Ecto neural progenitor cell (in vitro differentiated cells): ENCODE measurements around the gene AATK.
"Not testable (repeated sequence)": the region's sequence is repeated elsewhere in the genome, so short reads cannot be mapped to it uniquely, and the experiment has no call there.

Experiments used
- DNase-seq: peaks from one replicate; pipeline ENCODE4 v3.0.0-alpha.2; 2018; ENCODE audit warnings: low spot score

AATK gene

DNA sequence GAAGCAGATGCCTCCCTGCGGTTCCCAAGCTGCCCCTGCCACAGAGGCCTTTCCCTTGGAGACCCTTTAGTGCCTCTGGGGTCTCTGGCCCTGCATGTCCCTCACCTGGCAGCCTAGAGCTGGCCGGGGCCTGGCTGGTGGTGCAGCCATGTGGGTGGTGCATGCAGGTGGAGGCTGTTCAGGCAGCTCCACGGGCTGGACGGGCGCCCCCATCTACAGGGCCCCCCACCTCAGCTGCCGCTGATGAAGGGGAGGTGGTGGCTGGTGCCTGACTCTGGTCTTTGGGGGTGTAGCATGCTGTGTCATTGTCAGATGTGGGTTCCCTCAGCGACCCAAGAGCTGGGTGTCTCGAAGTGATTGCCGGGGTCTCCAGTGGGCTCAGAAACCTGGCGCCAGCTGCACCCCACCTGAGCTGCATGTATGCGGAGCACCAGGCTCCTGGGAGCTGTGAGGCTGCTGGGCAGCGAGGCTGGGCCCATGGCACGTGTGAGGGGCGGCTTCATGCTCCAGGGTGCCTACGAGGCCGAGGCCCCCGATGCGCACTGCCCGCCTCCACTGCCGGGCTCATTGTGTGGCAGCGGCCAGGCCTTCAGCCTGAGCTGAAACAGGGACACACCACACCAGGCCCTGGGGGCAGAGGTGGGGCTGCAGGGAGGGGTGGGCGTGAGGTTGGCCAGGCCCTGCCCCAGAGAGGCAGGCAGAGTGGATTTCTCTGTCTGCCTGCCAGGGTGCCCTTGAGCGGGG, 74.1 kb downstream of the AATK start:
- DNase-seq = no peak

DNA sequence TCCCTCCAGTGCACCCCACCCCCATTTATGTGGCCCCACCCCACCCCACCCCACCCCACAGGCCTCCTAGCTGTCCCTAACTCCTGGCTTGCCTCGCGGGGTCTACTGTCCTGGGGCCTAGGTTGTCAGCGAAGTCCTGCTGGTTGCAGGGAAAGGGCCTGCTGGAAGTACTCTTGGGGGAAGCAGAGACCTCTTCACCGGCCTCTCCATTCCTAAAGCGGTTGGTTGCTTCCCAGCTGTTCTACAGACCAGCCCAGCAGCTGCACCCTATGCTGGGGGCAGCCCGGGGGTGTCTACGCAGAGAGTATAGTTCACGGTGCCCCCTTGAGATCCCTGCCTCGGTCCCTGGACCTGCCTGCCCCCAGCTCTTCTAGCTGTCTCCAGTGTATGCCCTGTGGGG, 74.9 kb downstream of the AATK start:
- no peak for DNase-seq

DNA sequence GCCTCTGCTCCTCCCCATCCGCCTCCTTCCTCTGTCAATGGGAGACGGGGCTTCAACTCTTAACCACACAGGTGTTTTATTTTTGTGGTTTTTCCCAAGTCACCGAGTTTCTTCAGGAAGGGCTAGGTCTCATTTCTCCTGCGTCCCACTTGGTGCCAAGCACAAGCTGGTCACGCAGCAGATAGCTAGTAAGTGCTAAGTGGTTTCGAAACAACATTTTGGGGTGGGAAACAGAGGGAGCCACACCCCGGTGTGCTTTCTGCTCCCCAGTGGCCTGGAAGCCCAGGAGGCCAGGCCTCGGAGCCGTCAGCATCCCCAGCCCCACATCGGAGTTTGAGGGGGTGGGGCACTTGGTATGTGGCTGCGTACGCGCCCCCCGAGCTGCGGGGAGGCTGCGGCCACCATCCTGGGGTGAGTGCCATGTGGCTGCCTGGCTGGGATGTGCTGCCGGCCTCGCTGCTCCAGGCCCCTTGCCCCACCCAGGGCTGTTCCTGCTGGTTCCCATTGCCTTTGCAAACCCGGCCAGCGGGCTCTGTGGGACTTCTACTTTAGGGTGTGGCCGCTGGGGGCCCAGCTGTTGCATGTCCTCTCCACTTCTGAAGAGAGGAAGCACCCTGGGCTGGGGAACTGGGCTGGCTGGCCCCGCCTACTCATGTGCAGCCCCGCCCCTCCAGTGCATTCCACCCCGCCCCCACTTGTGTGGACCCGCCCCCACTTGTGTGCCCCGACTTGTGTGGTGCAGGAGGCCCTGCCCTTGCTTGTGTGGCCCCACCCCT, 75.5 kb downstream of the AATK start:
- DNase-seq = peak; percentile 80

DNA sequence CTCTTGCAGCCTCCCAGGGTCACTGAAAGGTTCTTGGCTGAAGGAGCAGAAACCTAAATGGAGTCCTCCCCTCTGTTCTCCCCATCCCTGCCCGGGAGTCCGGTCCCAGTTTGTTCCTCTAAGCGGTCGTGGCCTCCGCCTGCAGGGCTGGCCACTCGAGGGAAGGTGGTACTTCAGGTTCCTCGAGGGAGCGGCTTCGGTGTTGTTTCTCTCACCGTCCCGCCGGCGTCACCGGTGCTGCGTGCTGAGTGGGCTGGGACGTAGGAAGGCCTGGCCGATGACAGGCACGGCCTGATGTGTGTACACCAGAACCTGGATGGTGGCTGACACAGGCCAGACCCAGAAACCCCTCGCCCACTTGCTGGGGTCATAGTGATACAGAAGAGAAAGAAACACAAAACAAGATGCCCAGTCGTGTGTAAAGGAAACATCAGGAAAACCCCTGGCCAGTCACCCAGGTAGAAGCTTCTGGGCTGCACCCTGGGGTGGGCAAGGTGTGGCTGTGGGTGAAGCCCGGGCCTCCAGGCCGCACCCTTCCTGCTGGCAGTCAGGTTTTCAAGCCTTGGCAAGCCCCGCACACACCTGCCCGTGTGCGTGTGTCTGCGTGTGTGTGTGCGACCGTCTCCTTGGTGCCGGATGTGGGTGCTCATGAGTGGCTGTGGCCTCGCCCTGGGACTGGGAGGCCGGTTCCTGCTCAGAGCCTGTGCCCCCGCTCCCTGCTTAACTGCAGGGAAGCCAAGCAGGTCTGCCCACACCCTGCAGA, 79.1 kb downstream of the AATK start:
- no peak for DNase-seq

DNA sequence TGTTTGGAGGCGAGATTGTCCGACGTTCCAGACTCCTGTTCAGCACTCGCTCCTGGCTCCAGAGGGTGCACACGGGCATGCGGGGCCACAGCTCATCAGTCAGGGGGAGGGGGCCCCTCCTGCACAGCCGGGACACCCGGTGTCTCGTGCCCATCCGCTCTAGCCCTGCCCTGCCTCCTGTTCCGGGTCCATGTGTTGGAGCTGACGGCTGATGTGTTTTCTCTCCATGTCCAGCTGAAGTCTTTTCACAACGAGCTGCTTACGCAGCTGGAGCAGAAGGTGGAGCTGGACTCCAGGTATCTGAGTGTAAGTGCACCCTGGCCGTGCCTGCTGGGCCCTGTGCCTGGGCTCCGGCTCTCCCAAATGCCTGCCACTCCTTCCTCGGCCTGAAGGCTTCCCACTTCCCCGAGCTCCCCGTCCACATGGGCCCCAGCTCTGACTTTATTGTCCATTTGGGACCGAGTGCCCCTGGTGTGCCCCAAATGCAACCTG, 80.6 kb downstream of the AATK start:
- no peak for DNase-seq

DNA sequence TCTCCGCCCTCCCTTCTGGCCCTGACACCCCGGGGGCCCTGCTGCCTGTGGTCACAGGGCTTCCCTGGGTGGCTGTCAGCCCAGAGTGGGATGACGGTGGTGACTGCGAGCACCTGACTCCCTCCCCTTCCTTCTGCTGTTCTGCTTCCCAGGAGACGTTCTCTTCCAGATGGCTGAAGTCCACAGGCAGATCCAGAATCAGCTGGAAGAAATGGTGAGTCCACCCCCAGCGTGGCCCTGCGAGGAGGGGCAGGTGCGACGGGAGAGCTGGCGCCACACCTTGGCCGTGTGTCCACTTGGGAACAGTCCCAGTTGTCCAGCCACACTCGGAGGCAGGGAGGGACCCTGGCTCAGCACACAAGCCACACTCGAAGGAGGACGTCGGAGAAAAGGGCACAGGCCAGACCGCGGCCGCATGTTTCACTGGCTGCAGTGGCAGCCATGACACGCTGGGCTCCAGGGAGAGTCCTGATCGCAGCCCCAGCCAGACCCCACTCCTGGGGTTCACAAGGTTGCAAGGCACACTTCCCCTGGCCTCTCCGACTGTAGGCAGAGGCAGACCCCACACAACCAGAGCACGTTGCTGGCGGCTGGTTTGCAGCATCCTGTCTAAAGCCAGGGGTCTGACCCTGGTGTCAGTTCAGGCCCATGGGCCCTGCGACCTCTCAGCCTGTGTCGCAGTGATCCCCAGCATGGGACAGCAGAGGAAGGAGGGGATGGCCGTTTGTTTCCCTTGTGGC, 81.2 kb downstream of the AATK start:
- DNase-seq = no peak

DNA sequence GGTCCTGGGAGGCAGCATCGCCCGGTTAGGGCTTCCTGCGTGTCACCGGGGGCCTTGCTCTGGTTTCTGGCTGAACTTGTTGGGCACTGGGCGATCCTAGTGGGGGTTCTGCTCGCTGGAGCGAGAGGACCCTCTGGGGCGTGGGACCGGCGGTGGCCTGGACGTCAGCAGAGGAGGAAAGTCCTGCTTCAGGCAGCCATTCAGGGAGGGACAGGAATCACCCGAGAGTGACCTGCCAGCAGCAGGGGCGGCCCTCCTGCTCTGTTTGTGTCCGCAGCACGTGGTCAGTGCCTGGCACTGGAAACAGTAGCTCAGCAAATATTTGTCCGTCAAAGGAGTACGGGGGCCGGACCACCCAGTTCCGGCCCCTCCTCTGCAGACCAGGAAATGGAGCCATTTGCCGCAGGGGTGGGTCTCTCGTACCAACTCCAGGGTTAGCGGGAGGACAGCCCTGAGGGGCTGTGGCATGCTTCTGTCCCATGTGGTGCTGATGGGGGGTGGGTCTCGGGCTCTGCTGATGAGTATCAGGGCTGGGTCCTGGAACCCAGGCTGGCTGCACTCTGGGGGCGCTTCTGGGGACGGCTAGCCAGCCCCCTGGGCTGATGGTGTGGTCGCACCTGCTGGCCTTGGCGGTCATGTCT, 82.8 kb downstream of the AATK start:
- no peak for DNase-seq

DNA sequence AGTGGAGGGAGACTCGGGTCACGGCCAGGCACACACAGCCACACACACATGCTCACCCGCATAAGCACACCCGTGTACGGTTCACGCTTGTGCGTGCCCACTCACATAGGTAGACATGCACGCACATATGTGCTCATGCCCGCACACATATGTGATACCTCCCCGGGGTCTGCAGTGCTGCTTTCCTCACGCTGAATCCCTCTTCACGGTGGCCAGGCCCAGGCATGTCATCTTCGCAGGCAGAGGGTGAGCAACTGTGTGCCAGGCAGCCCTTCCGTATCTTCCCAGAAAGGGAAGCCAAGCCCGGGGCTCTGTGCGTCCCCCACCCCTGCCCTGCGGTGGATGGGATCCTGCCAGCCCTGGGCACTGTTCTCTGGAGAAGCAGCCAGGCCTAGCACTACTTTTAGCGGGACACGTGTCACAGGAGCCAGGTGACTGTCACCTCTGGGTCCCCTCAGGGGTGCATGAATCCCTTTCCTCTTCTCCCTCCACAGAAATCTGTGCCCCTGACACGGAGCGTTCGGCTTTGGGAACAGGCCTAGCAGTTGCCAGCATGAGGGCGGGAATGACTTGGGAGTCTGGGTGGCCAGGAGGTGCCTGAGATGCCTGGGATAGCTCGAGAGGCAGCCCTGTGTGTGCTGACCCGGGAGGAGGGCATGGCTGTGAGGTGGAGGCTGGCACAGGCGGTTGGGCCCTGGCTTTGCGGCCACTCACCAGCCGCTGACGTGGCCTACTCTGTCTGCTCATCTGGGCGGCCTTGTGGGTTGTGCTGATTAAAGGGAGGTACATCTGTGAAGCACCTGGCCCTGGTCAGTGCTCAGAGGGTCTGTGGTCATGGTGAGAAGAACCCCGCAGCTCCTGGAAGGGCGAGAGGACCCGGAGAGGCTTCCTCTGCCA, 83.6 kb downstream of the AATK start:
- DNase-seq = no peak

DNA sequence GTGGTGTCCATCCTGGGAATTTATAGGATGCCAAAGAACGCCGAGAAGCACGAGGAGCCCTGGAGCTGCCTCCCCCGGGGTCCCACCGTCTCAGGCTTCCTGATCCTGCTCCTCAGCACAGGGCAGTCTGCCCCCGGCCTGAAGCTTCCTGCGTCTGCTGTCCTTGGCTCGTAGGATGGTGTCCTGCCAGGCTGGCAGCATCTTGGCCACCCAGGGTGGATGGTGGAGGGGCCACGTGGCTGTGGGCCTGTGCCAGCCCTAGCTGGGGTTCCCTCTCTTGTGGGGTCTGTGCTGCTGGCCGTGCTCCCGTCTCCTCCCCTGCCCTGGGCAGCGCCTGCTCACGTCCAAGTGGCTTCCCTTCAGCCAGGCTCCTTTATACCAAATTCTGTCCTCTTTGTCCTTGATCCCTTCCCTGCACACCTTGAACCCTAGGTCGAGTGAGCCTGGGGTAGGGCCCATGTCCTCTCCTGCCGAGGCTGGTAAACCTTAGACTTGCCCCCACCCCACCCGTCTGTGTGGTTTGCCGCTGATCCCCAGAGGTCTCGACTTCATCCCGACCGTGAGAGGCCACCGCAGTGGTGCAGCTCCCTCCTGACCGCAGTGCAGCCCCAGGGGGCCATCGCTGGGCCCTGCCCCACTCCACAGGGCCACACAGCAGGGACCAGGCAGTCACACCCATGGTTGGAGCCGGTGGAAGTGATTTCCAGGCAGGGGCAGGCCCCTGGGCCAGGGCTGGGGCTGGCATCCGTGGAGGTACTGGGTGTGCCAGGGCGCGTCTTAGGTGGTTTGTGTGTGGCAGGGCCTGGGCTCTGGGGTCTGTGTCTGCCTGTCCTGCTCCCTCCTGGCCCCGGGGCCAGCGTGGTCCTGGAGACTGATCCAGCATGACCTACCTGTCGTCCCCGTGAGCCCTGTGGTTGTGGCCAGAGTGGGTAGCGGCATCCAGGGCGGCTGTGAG, 84.5 kb downstream of the AATK start:
- DNase-seq = no peak

DNA sequence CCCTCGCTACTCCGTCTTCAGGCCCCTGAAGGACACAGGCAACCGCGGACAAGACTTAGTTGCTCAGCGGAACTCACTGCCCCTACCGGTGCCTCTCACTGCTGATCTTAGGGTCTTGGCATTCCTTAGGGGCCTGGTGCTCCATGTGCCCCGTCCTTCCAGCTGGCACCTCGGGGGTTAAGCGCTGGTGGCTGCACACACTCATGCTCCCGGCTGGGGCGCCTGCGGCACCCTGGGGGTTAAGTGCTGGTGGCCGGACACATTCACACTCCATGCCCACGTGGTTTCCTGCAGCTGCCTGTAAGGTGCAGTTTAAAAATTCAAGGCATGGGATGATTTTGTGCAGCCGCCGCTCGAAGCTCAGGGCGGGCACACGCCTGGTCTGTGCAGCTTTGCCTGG, 86.0 kb downstream of the AATK start:
- DNase-seq = no peak

DNA sequence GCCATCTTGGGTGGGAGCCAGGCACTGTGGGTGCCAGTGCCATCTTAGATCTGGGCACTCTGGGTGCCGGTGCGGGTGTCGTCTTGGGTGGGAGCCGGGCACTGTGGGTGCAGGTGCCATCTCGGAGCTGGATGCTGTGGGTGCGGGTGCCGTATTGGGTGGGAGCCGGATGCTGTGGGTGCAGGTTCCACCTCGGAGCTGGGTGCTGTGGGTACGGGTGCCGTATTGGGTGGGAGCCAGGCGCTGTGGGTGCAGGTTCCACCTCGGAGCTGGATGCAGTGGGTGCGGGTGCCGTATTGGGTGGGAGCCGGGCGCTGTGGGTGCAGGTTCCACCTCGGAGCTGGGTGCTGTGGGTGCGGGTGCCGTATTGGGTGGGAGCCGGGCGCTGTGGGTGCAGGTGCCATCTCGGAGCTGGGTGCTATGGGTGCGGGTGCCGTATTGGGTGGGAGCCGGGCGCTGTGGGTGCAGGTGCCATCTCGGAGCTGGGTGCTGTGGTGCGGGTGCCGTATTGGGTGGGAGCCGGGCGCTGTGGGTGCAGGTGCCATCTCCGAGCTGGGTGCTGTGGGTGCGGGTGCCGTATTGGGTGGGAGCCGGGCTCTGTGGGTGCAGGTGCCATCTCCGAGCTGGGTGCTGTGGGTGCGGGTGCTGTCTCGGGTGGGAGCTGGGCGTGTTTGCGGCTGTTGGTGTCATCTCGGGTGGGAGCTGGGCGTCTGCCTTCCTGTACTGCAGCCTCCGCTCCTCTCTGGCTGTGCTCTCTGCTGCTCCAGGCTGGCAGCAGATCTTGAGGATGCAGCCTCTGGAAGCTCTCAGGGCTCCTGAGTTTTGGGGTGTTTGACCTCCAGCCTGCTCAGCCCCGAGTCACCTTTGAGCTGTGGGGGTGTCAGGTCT, 87.8 kb downstream of the AATK start:
- not testable (repeated sequence) for DNase-seq

DNA sequence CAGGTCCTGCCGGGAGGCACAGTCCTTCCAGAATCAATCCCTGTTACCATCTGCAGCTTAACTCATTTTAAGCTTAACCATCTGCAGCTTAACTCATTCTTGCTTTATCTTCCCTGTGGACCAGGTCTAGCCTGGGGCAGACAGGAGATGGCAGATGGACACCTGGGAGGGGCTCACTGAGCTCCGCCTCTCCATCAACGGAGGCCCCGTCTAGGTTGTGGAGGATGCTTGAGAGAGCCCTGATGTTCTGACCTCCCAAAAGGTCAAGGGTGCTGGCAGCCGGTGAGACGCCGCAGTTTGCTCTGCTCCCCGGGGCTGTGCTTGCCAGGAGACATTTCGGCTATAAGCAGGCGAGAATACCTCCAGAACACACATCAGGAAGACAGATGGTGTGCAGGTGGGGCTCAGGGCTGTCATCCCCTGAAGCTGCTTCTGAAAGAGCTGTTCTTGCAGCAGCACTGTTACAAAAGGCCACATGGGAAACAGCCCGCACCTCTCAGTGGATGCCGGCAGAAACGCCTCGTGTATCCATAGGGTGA, 89.8 kb downstream of the AATK start:
- no peak for DNase-seq

DNA sequence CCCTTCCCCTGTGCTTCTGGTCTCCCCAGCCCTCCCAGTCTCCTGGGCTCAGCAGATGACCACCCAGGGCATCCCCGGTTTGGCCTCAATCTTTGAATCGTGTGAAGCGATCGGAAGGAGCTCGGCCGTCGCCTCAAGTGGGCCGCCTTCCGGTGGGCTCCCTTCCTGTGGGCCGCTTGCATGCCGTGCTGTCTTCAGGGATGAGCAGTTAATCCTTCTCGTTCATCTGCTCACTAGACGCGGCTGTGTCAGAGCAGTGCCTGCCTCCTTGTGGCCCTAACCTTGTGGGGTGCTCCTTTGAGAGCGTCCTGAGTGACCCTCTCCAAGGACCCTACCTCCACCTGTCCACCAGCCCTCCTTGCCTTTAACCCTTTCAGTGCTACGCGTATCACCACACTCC, 90.7 kb downstream of the AATK start:
- no peak for DNase-seq

DNA sequence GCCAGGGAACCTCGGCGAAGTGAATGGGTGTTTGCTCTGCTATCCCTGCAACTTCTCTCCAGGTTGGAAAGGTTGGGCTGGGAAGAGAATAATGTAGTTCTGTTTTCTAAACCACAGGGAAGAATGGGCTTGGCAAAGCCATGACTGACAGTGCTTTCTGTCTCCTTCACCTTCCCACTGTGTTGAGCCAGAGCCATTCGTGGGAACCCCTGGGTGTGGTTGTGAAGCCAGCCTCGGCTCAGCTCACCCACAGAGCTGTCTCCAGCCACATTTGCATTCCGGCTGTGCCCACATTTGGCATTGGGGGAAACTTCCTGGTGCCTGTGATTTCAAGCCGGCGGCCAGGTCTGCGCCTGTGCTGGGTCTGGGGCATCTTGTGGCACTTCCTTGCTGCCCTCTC, 91.1 kb downstream of the AATK start:
- no peak for DNase-seq

DNA sequence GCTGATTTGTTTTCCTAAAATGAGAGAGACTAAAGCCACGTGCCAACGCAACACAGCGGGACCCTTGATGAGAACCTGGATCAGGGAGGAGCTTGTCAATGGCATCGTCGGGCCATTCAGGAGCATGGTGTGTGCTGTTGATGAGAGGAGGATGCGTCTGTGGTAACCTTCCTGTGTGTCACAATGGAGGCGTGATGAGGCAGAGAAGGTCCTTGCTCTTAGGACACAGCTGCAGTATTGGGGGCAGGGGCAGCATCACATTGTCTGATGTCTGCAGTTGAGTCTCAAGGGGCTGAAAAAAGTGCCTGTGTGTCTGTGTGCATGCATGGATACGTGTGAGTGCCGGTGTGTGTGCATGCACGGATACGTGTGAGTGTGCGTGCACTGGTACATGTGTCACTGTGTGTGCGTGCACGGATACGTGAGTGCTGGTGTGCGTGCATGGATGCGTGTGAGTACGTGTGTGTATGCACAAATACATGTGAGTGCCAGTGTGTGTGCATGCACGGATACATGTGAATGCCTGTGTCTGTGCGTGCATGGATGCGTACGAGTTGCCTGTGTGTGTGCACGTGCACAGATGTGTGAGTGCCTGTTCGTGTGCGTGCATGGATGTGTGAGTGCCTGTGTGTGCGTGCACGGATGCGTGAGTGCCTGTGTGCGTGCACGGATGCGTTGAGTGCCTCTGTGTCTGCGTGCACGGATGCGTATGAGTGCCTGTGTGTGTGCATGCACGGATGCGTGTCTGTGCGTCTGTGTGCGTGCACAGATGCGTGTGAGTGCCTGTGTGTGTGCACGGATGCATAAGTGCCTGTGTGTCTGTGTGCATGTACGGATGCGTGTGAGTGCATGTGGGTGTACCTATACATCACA, 91.8 kb downstream of the AATK start:
- no peak for DNase-seq

DNA sequence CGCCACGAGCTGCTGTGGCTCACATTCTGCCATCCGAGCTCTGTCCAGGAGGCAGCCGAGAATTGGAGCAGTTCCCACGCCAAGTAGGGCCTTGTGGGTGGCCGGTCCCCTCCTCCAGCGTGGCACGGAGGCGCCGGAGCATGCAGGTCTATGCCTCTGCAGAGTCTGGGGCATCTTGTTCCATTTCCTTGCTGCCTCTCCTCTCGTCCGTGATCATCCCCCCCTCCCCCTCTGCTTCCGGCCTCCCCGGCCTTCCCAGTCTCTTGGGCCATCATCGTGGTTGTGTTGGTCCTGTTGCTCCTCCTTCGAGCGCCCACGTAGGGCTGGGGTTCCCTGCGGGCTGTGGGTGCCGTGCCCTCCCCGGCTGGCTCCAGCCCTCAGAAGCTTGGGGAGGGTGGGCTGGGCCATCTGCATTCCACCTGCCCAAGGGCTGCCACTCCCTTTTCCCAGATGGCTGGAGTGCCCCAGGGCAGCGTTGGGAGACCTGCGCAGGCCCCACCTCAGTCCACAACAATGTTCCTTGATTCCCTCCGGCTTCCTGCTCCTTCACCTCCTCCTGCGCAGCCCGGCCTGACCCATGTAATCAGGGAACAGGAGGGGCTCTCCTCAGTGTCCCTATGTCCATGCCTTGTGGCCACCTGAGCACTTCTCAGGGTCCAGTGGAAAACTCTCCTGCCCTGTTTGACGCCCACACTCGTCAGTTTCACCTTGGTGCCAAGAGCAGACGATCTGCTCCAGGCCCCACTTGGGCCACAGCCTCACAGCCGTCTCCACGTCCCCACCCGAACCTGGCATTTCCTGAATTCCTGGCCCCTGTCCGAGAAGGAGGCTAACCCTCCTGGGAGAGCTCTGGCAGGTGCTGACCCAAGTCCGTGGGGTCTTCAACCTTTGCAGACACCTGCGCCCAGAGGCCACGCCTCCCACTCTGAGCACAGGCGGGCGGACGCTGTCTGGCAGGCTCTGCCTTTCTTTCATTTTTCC, 94.0 kb downstream of the AATK start:
- no peak for DNase-seq
